SK-N-SH treated with all-trans-retinoic acid at 6 μM for 48 hours (cell line): ENCODE data around the gene RHOC.

ENCODE experiments used
- CSDC2 ChIP-seq: fragments of 250-450 bp; sonication (Bioruptor Pico); IDR thresholded peaks from 2 replicates; pipeline ENCODE4 v1.5.0; 2020; ENCODE audit warnings: mild to moderate bottlenecking, moderate library complexity
- ZNF565 ChIP-seq: fragments of 450-650 bp; formaldehyde crosslinking; conservative IDR thresholded peaks from 2 replicates; pipeline ENCODE4 v1.5.0; 2020; ENCODE audit warnings: low read depth, mild to moderate bottlenecking, moderate library complexity

- TF ChIP-seq CSDC2 = no peak
- no peak for TF ChIP-seq ZNF565 (CRISPR knock-in tag)
Observed at GRCh38 chr1:112673592-112674439, 33.1 kb downstream of the RHOC start.
